GM18951 (cell line): ENCODE results near the gene DMAC2L.

ENCODE experiments used
- POLR2A ChIP-seq: IDR thresholded peaks from 4 replicates; pipeline ENCODE4 v1.6.1; 2011; ENCODE audit warnings: mild to moderate bottlenecking; ENCODE audit not compliant: insufficient read length, insufficient read depth; ENCODE audit errors: extremely low read depth
- in situ Hi-C: fragments of 300-500 bp; cut with MboI; formaldehyde crosslinking; loops from one replicate; pipeline ENCODE4 v1.12.0; 2022; ENCODE audit warnings: low sequenced_read_pairs, mixed read lengths, inconsistent platforms; ENCODE audit not compliant: unreplicated experiment

Gene DMAC2L

GRCh38 chr14:50311972-50312733 lies at the start of gene DMAC2L, which contains the start of gene L2HGDH:
Gene DMAC2L, plus strand, starts transcription at chr14:50312324. Its CDS starts 9,164 bp downstream, at chr14:50321488.
Gene L2HGDH, minus strand, starts transcription at chr14:50312229. Its CDS starts 79 bp downstream, at chr14:50312150.
- in situ Hi-C loops: no loop called here
- peak; percentile 90 for TF ChIP-seq POLR2A

DNA sequence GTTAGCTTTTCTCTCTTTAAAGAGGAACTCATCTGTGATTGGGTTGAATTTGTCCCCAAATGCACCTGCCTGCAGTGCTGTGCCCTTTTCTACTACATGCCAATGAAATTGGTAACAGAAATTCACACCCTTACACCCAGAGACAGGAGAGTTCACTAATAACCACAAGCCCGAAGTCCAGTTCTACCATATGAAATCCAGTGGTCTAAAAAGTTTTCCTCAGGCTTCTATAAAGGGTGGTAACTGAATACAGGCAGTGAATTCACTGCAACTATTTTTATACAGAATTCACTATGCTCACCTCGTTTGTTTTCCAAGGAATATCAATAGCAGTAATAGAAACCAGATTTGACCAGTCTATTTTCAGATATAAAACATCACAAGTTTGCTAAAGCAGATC lies 49.3 kb upstream of the DMAC2L start:
- no peak for TF ChIP-seq POLR2A
- in situ Hi-C loops: no loop called here

DNA sequence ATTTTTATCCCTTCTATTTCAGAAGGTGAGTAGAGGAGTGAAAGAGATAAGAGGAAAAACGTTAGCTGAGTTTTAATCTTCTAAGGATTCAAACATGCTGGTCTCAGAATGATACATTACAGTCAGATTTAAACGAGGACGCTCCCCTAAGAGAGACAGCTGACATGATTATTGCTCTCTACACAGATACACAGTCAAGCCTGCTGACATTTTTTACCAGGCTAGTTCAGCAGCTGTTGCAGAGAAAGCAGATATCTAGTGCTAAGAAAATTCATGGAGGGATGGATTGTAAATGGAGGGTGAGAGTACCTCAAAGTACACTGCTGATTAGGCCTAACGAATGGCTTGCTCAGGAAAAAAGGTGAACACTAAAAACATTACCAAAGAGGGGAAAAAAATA lies 48.8 kb upstream of the DMAC2L start:
- in situ Hi-C loops: no loop called here
- TF ChIP-seq POLR2A: no peak

DNA sequence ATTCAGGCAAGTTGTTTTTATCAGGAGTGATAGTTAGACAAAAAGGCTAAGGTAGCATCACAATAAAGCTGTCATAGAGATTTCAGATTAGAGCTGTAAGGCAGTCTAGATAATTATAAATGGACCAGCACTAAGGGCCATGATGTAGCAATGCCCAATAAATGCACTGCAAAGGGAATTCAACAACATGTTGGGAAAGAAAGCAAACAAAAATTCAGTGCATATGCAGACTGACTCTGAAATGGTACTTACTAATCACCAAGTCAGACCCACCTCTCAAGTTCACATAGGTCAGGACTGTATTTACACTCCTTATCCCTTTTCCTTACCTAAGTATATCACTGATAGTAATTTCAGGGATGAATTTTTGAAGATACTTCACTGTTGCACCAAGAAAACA lies 47.1 kb upstream of the DMAC2L start:
- TF ChIP-seq POLR2A: no peak
- in situ Hi-C loops: no loop called here

GRCh38 chr14:50270932-50271331 lies 41.2 kb upstream of the DMAC2L start:
- in situ Hi-C loops: no loop called here

GRCh38 chr14:50272498-50272897 lies 39.6 kb upstream of the DMAC2L start:
- no peak for TF ChIP-seq POLR2A
- in situ Hi-C loops: no loop called here

More at GRCh38 chr14:50270932-50271331, 41.2 kb upstream of the DMAC2L start:
- TF ChIP-seq POLR2A: no peak

- in situ Hi-C loops: no loop called here
- no peak for TF ChIP-seq POLR2A
Measured at GRCh38 chr14:50285861-50286260, 26.3 kb upstream of the DMAC2L start.

- no peak for TF ChIP-seq POLR2A
- in situ Hi-C loops: no loop called here
Measured at GRCh38 chr14:50288146-50288545, 24.0 kb upstream of the DMAC2L start.

GRCh38 chr14:50290306-50290705 lies 21.8 kb upstream of the DMAC2L start:
- no peak for TF ChIP-seq POLR2A
- in situ Hi-C loops: no loop called here

GRCh38 chr14:50299585-50299984 lies 12.5 kb upstream of the DMAC2L start:
- in situ Hi-C loops: no loop called here
- no peak for TF ChIP-seq POLR2A

DNA sequence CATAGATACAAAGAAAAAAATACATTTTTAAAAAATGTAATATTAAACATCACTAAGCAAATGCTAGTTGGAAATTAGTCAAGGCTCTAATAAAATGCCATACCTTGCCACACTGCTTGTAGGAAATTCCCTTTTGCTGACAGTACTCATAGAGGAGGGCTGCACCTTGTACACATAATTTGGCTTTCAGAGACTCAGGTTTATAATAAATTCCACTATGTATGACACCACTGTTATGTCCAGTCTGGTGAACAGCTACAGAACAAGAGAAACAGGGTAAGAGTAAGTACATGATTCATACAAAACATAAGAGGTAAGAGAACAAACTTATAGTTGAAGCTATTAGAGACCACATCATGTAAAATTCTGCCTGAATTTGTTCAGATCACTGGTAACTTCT lies 10.2 kb upstream of the DMAC2L start:
- in situ Hi-C loops: no loop called here
- TF ChIP-seq POLR2A: no peak

- TF ChIP-seq POLR2A: no peak
- in situ Hi-C loops: no loop called here
Measured at GRCh38 chr14:50303744-50304471, 8.2 kb upstream of the DMAC2L start.

DNA sequence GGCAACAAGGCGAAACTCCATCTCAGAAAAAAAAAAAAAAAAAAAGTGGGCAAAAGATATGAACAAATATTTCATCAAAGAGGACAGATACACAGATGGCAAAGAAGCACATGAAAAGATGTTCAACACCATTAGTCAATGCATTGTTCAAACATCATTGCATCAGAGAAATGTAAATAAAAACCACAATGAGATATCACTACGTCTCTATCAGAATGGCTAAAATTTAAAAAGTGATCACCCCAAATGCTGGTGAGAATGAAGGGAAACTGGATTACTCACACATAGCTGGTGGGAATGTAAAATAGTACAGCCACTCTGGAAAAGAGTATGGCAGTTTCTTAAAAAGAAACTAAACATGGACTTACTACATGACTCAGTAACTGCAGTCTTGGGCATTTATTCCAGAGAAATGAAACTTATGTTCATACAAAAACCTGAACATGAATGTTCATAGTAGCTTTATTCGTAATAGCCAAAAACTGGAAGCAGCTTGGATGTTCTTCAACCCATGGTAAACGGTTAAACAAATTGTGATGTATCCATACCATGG lies 3.7 kb upstream of the DMAC2L start:
- in situ Hi-C loops: no loop called here
- TF ChIP-seq POLR2A: no peak
